Measurements from ENCODE around the gene IL3. TPM values are rescaled to one million over a fixed set of nuclear protein-coding genes. Genes with fewer than 3 reads are reported as not detected.

The IL3 gene
- total RNA-seq, 1 donor from 2014 or later = not detected

- intact Hi-C loops (cut with DNase I) = no loop called here
- no peak for DNase-seq (ENCODE audit: missing footprints)
- ATAC-seq = no peak
Measured at GRCh38 chr5:132024117-132024435, 36.4 kb upstream of the IL3 start.

DNA sequence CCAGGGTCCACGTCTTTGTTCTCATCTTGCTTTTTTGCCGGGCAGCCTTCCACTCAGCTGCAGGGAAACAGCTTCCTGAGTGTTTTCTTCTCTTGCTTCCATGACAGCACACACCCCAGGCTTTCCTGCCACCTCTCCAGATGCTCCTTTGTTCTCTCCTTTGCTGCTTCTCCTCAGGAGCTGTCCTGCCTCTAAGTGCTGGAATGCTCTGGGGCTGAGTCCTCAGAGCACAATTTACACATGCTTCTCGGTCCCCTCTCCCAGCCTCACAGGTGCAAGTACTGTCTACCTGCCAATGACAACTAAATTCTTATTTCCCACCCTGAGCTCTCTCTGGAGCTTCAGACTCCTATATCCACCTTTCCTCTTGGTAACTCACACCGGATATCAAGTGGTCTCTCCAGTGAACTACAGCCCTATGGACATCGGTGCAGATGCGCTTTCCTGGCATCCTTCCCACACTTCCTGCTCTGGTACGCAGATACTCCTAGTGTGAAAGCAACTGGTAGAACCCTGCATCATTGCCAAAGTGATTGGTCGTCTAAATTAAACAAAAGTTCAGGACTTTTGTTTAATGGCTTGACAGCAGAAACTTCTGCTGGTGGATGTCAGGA is 35.6 kb upstream of the IL3 start:
- ATAC-seq (no peak), DNase-seq (ENCODE audit: missing footprints) (no peak)
- intact Hi-C loops (cut with DNase I) = no loop called here

GRCh38 chr5:132025403-132025971 is 35.0 kb upstream of the IL3 start:
- DNase-seq (ENCODE audit: missing footprints) (no peak), ATAC-seq (no peak)
- intact Hi-C loops (cut with DNase I) = no loop called here

DNA sequence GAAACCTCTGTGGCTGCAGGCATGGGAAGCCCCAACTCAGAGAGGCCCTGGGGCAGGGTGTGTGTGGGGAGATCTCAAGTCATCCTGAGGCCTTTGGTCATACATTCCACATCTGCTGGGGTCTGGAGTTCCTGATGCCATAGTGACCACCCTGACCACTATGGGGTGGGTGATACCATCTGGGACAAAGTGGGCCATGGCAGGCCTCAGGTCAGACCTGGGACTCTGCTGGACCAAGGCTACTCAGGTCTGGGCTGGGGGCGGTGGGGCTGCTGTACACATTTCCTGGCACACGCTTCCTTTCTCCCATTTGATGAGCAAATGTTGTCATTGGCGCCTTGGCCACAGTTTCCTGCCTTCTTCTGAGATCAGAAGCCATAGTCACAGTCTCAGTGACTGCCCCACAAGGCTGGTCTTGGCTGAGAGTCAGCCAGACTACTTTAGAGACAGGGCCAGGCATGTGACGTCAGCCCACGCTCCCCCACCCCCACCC is 33.9 kb upstream of the IL3 start:
- DNase-seq (ENCODE audit: missing footprints) (no peak), ATAC-seq (no peak)
- intact Hi-C loops (cut with DNase I) = no loop called here

DNA sequence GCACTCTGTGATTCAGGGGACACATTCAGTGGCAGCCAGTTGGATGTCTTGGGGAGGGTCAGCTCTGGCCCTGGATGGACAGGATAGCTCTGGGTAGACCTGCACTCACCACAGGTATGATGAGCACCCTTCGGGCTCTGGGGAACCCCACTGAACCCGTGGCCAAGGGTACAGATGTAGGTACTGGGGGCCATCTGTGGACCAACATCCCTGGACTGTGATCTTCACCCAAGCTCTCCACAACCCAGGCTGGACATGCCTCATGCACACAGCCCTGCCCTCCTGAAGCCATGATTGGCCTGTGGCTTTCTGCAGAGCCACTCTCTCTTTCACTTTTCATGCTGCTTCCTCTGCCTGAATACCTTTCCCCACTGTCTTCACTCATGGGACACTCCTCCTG is 33.4 kb upstream of the IL3 start:
- DNase-seq (ENCODE audit: missing footprints) = no peak
- ATAC-seq = no peak
- intact Hi-C loops (cut with DNase I) = no loop called here

GRCh38 chr5:132029609-132030330 is 30.7 kb upstream of the IL3 start:
- DNase-seq (ENCODE audit: missing footprints) = no peak
- intact Hi-C loops (cut with DNase I) = no loop called here
- ATAC-seq = no peak

- no peak for DNase-seq (ENCODE audit: missing footprints)
- intact Hi-C loops (cut with DNase I) = no loop called here
- no peak for ATAC-seq
Measured at GRCh38 chr5:132030610-132031009, 29.8 kb upstream of the IL3 start.

- intact Hi-C loops (cut with DNase I) = no loop called here
- ATAC-seq = no peak
- no peak for DNase-seq (ENCODE audit: missing footprints)
Measured at GRCh38 chr5:132032196-132032595, 28.3 kb upstream of the IL3 start.

GRCh38 chr5:132033122-132033521 is 27.3 kb upstream of the IL3 start:
- ATAC-seq = no peak
- intact Hi-C loops (cut with DNase I) = no loop called here
- no peak for DNase-seq (ENCODE audit: missing footprints)

DNA sequence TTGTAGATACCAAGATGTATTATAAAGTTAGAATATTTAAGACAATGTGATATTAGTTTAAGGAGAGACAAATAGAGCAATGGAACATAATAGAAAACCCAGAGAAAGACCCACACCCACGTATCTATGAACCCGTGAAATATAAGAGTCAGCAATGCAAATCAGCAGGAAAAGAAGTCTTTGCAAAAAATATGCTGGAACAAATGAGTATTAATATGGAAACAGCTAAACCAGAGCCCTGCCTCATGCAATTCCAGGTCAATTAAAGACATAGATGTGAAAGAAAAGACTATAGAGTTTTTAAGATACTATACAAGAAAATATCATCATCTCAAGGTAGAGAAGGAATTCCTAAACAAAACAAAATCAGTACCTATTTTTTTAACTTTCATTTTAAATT is 23.1 kb upstream of the IL3 start:
- intact Hi-C loops (cut with DNase I) = no loop called here
- ATAC-seq (no peak), DNase-seq (ENCODE audit: missing footprints) (no peak)

DNA sequence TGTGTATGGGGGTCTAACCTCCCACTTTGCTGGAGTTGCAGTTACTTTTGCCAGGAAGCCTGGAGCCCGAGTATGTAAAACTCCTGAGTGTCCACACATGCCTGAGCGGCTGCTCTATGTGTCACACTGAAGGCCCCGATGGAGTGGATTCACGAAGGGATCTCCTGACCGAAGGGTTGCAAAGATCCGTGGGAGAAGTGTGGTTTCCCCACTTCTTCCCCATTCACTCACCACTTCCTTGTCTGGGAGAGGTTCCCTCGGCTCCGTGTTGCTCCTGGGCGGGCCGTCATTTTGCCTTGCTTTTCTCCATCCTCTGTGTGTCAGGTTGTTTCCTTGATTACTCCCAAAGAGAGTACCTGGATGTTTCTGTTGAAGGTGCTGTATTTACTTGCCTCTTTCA is 16.2 kb upstream of the IL3 start:
- no peak for ATAC-seq
- no peak for DNase-seq (ENCODE audit: missing footprints)
- intact Hi-C loops (cut with DNase I) = no loop called here

- no peak for ATAC-seq
- DNase-seq (ENCODE audit: missing footprints) = no peak
- intact Hi-C loops (cut with DNase I) = no loop called here
Measured at GRCh38 chr5:132046880-132047299, 13.6 kb upstream of the IL3 start.

GRCh38 chr5:132049093-132049492 is 11.4 kb upstream of the IL3 start:
- ATAC-seq (no peak), DNase-seq (ENCODE audit: missing footprints) (no peak)
- intact Hi-C loops (cut with DNase I) = no loop called here

DNA sequence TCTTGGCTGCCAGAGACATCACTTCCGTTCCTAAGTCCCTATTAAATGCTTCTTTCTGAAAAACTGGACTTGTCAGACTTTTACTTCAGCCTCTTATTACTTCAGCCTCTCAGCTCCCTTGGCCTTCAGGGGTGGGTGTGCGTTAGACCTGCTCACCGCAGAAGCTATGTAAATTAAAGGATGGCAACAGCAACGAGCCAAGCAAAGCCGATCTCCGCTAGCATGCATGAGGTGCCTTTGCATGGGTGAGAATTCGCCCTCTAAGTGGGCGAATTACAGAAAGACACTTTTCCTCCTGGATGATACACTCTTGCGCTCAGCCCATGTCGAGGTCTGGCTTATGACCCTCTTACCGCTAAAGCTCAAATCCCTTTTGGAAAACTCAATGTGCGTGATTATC is 10.9 kb upstream of the IL3 start:
- DNase-seq (ENCODE audit: missing footprints) = no peak

GRCh38 chr5:132050136-132050535 is 10.3 kb upstream of the IL3 start:
- intact Hi-C loops (cut with DNase I) = no loop called here
- DNase-seq (ENCODE audit: missing footprints) (no peak), ATAC-seq (no peak)

More for the DNA sequence above, 10.9 kb upstream of the IL3 start:
- intact Hi-C loops (cut with DNase I) = no loop called here
- no peak for ATAC-seq

- DNase-seq (ENCODE audit: missing footprints) (no peak), ATAC-seq (no peak)
- intact Hi-C loops (cut with DNase I) = no loop called here
Measured at GRCh38 chr5:132050661-132051552, 9.5 kb upstream of the IL3 start.

- DNase-seq (ENCODE audit: missing footprints) (no peak), ATAC-seq (no peak)
- intact Hi-C loops (cut with DNase I) = no loop called here
Measured at GRCh38 chr5:132052520-132052919, 7.9 kb upstream of the IL3 start.

DNA sequence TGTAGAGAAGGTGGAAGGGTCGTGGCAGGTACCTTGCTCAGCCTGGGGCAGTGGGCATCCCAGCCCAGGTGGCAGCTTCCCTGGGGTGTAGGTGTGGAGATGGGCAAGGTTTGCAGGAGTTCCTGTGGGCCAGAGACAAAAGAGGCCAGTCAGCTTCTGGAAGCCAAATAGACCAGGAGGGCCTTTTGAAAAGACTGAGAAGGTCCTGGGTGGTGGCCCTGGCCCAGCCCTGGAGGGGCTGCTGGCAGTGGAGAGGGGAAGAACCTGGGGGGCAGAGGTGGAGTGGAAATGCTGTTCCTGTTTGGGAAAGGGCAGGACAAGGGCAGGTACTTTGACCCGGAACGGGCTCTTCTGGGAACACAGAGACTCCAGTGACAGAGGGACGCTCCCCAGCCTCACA is 7.0 kb upstream of the IL3 start:
- intact Hi-C loops (cut with DNase I) = no loop called here
- no peak for ATAC-seq
- no peak for DNase-seq (ENCODE audit: missing footprints)

- intact Hi-C loops (cut with DNase I) = no loop called here
- DNase-seq (ENCODE audit: missing footprints) (no peak), ATAC-seq (no peak)
Measured at GRCh38 chr5:132054031-132054696, 6.3 kb upstream of the IL3 start.
